Activated naive CD4-positive, alpha-beta T cell (primary cell): ENCODE measurements around the gene MAP4K2.

Experiments used
- DNase-seq, 4 experiments: peaks; one replicate each; lab custom pipeline; 2025; lab: John Stamatoyannopoulos, UW

The MAP4K2 gene

GRCh38 chr11:64754124-64754918 is 48.7 kb downstream of the MAP4K2 start:
- no peak for DNase-seq

- DNase-seq: no peak
Measured at GRCh38 chr11:64753380-64754123, 49.5 kb downstream of the MAP4K2 start.

- DNase-seq: no peak
Measured at GRCh38 chr11:64753019-64753379, 50.0 kb downstream of the MAP4K2 start.

GRCh38 chr11:64752175-64752970 is 50.6 kb downstream of the MAP4K2 start:
- DNase-seq: no peak

GRCh38 chr11:64751580-64751979 is 51.4 kb downstream of the MAP4K2 start:
- DNase-seq: no peak

- no peak for DNase-seq
Measured at GRCh38 chr11:64751136-64751535, 51.9 kb downstream of the MAP4K2 start.

GRCh38 chr11:64750361-64751054 is 52.5 kb downstream of the MAP4K2 start:
- DNase-seq: no peak

- DNase-seq: no peak
Measured at GRCh38 chr11:64747961-64748665, 54.9 kb downstream of the MAP4K2 start.

- DNase-seq: no peak
Measured at GRCh38 chr11:64746486-64746885, 56.5 kb downstream of the MAP4K2 start.

GRCh38 chr11:64745521-64746328 is 57.3 kb downstream of the MAP4K2 start:
- peak in 2 of 4 experiments; percentile 80 to 82 for DNase-seq

- DNase-seq: peak in 2 of 4 experiments; percentile 88 to 89
Measured at GRCh38 chr11:64745189-64745520, 57.9 kb downstream of the MAP4K2 start.

- peak in 1 of 4 experiments; percentile 65 for DNase-seq
Measured at GRCh38 chr11:64744544-64745188, 58.3 kb downstream of the MAP4K2 start.

- peak; percentile 57 to 87 (median 72) for DNase-seq
Measured at GRCh38 chr11:64743591-64744543, 59.1 kb downstream of the MAP4K2 start, which contains the start of gene RASGRP2. Gene RASGRP2, minus strand, starts transcription at chr11:64744142. Its CDS starts 1,276 bp downstream, at chr11:64742866.

- DNase-seq: peak; percentile 59 to 73 (median 63)
Measured at GRCh38 chr11:64742889-64743590, 60.0 kb downstream of the MAP4K2 start.

- no peak for DNase-seq
Measured at GRCh38 chr11:64742087-64742888, 60.7 kb downstream of the MAP4K2 start.

GRCh38 chr11:64741375-64742086 is 61.5 kb downstream of the MAP4K2 start:
- no peak for DNase-seq
